HG03575 (cell line): Measurements from ENCODE around the gene CHSY3.
A peak's percentile ranks its signal among the peaks of the same experiment; 100 is the strongest.

Experiments
- ATAC-seq: cut with Tn5 transposase; IDR thresholded peaks from one replicate; pipeline ENCODE4 v1.9.1; 2021; ENCODE audit not compliant: unreplicated experiment, insufficient number of reproducible peaks, low FRiP score; ENCODE audit errors: extremely low read depth

CHSY3 gene

DNA sequence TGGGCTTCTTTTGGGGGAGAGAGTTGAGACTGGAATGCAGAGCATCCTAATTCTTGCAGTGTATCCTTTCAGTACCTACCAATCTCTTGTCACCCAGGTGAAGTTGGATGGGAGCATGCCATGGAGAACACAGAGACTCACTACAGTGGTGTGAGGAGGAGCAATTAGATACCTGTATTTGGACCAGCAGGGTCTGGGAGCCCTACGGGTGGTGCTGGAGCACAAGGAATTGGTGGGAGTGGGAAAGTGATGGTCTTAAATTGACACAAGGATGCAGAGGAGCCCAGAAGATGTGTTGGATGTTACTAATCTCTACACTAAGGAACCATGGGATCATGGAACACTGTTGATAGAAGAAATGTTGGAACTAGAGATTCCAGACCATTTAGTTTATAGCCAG lies 212.7 kb downstream of the CHSY3 start:
- no peak for ATAC-seq

DNA sequence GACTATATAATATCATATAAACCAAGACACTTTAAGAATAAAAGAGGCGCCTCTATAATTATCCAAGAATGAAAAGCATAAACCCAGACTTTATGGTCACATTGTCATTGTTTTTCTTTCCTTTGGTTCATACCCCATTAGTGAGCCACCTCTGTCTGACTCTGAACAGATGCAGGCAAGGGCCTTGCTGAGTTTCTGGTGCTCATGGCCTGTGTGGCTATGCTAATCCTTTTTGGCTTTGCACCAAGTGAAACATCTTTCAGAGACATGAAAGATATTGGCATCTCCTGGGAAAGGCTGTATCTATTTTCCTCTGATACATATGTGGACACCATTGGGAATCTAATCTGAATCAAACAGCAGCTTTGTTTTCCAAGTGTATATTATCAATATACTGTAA lies 222.5 kb downstream of the CHSY3 start:
- ATAC-seq: no peak

DNA sequence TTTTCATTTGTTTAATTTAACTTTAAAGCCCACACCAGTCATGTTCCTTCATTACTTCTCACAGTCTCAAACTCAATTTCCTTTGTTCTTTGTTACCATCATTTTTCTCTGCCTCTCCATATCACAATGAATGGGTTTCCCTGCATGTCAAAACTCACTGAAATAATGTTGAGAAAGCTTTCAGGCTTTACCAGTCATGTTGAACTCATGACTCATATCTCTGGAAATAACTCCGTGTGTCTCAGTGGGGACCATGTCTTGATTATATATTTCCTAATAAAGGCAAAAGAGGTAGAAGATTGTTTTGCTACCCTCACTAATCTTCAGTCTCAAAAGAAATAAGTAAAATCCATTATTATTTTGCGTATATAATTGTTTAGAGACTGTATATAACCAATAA lies 231.2 kb downstream of the CHSY3 start:
- no peak for ATAC-seq

DNA sequence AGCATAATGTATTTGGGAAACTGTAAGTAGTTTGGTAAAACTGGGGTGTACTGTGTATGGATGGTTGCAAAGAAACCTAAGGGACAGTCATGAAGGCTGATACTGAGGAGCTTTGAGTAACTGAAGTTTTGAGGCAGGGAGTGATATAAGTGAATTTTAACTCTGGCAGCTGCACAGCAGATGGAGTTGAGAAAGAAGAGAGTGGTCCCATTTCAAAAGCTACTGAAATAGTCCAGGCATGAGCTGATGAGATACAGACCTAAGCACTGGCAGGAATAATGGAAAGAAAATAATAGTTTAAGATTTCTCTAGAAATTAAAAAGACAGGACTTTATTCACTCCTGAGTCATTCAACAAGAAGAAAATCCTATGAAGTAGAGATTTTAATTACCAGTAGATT lies 232.0 kb downstream of the CHSY3 start:
- no peak for ATAC-seq

DNA sequence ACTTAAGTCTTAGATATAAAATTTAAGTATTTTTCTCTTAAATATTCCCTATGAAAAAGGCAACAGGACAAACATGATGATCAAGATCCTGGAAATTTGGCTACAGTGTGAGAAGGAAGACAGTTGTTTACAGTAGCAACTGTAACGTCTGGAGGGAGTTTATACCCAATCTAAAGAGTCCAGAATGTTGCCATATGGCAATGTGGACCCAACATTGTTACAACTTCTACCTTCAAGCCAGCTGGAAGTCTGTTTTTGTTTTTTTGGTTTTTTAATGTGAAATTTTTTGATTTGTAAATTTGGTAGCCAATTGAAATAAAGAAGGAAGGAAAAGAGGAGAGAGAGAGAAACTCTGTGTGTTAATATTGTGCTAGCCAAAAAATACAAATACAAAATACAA lies 233.4 kb downstream of the CHSY3 start:
- no peak for ATAC-seq

DNA sequence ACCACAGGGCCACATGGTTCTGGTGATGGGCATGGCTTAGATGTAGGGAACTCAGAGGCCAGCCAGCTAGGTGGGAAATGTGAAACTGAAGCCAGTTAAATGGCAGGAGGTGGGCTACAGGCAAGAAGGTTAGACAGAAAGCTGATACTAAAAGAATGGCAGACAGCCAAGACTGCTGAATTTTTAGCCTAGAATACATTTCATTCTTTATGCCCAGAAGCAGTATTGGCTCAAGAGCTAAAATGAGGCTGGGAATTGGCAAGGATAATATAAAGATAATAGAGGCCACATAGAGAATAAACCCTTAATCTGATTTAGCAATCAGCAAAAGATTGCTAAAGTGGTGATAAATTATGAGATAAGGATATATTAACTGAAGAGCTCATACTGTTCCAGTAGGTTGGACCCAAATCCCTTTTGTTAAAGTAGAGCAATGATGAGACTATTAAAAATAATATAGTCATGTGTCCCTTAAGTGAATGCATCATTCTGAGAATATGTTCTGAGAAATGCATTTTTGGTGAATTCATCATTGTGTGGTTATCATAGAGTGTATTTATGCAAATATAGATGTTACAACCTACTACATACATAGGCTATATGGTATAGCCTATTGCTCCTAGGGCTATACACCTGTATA lies 234.3 kb downstream of the CHSY3 start:
- no peak for ATAC-seq

DNA sequence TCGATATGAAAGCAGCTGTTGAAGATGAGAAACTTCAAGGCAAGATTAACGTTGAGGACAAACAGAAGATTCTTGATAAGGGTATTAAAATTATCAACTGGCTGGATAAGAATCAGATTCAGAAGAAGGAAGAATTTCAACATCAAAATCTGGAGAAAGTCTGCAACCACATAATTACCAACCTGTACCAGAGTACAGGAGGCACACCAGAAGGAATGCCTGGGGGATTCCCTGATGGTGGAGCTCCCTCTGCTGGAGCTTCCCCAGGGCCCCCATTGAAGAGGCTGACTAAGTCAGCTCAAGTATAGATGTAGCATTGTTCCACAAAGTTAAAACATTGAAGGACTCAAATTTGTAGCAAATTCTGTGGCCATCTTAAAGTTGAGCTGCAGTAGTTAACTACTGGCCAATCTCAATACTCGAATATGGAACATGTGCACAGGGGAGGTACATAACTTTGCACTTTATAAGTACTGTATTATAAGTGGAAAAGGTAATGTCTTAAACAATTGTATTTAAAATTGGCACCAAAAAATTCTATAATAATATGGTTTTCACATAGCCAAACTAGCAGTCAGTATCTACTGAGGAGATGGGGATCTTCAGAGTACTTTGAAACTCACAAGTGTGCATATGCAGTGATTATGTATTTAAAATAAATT lies 237.5 kb downstream of the CHSY3 start:
- ATAC-seq: peak; percentile 58

DNA sequence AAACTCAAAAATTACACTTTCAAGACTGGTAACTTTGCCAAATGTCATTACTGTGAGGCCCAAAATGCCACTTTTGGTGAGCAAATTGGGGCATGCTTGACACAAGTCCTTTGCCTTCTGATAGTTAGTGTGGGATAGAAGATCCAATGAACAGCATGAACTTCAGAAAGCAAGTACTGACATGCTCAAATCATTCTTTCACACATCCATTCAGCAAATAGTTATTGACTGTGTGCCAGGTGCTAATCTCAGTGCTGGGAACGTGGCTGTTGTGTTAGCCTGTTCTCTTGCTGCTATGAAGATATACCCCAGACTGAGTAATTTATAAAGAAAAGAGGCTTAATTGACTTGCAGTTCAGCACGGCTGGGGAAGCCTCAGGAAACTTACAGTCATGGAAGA lies 247.0 kb downstream of the CHSY3 start:
- no peak for ATAC-seq

DNA sequence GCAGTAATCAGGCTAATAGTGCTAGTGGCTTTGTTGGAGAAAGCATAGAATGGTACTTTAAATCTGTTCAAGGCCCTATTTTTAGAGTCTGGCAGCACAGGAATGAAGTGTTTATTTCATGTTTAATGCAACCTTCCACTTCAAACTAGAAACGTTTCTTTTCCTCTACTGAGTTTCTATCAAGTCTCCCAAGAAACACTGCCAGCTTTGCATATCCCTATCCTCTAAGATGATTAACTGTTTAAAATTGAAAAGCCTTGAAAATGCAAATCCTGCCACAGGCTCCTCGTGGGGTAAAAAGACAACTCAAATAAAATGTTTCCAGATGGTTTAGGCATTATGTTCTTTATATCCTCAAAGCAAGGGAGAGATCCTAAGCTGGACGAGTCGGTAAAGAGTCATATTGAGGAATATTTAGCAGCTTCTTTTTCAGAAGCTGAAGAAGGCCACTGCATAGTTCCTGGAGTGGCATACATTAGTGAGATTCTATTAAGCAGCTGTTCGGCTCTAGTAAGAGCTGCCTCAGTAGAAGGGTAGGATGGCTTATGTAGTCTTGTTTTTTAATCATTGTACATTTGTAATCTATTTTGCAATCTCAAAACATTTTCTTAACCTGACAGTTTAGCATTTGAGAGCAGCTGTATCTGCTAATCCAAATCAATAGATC lies 251.2 kb downstream of the CHSY3 start:
- ATAC-seq: no peak

DNA sequence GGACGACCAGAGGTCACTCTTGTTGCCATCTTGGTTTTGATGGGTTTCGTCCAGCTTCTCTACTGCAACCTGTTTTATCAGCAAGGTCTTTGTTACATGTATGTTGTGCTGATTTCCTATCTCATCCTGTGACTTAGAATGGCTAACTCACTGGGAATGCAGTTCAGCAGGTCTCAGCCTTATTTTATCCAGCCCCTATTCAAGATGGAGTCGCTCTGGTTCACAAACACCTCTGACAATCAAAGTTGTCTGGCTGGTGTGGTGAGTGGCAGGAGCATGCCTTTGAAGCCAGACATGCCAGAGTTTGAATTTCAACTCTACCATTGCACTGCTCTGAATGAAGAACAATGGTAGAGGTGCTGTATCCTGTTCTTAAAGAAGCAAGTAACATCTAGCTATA lies 253.8 kb downstream of the CHSY3 start:
- no peak for ATAC-seq

DNA sequence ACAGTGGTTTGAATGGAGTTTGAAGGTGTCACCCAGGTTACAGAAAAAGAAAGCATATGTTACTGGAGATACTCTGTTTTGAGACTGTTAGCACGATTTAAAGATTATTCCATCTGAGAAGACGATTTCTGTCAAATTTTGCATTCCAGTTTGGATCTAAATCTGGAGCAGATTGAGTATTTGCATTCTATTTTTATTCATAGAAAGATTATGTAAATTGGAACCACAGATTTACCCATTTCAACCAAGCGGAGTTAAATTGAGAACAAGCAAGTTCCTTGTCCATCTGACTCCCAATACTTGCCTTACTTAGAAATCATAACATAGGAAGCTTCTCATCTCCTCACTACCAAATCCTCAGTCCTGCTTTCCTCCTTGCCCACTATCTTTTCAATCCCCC lies 255.7 kb downstream of the CHSY3 start:
- ATAC-seq: no peak

DNA sequence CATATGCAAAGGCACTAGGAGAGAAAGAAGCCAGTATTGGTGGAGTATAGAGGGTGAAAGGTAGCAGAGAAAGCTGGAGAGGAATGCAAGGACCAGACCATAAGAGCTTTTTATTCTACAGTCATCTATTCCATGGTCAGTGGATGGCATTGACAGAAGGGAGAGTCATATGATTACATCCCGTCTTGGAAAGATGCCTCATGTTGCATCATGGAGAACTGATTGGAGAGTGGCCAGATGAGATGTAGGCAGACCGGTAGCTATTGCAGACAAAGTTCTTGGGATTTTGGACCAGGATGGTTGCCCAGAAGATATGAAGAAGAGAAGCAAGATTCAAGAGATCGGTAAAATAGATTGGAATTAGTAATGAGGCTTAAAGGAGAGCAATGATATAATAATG lies 260.7 kb downstream of the CHSY3 start:
- ATAC-seq: no peak

DNA sequence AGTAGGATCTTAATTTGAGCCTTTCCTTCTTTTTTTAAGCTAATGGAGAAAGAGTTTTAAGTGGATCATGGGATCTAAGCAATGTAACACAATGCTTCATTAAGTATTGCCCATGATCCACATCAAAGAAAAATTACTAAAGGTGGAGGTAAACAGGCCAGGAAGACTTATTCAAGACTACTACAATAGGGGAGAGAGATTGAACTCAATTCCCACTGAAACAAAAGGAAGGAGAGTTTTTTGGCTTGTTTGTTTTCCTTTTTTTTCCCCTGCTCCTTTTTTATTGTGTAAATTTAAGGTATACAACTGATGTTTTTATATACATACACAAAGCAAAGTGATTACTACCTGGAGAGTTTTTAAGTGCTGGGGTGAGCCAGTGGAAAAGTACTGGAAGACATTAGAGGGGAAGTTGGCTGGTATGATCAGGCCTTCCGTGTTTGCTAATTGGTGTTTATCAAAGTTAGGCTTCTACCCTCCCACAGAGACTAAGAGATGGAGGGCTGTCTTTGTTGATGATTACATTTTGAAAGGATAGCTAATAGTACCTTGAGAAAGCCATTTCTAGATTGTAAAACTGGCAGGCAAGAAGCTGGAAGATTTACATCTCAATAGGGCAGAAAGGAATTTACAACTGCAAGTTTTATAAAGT lies 262.7 kb downstream of the CHSY3 start:
- ATAC-seq: no peak

DNA sequence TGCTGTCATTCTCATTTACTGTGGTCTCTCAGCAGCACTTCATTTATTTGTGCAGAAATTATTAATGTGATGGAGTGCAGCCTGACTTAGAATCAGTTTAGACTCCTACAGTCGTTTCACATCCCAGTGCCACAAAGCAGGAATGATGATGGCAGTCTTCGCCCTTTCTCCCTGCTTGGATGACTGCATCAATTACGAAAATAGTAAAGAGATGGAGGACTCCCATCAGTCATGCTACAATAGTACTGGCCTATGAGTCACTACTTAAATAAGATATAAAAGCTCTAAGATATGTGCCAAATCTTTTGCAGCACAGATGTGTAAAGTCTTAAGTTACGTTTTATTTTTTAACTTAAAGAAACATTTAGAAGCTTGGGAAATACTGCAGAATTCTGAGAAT lies 263.9 kb downstream of the CHSY3 start:
- no peak for ATAC-seq

DNA sequence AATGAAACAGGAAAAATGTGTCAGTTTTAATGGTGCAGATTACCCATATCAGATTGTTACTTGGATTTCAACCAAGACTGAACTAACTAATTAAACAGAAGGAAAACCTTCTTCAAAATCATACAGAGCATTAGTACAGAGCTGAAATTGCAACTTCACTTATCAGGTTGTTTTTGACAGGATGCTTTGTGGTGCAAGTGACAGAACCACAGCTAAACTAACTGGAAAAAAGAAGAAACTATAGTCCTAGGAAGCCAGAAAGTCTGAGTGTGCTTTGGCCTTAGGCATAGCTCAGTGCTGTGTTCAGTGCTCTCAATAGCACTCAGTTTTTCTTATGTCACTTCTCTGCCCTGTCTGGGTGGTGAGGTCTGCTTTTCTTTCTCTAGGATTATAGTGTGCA lies 267.4 kb downstream of the CHSY3 start:
- no peak for ATAC-seq

DNA sequence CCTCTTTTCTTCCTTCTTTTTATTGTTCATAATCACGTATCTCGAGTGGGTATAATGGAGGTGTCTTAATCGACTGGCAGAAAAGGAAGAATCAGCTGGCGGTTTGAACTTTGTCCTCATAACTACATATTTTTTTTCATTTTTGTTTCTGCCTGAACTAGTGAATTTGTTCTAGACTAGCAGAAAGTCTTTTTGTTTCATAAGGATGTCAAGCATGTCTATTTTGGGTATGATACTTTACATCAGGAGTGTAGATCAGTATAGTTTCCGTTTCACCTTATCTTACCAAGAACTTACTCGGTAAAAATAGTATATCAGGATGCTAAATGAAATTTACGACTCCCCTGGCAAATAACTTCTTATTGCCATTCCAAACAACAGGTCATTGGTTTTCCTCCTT lies 278.9 kb downstream of the CHSY3 start:
- no peak for ATAC-seq

DNA sequence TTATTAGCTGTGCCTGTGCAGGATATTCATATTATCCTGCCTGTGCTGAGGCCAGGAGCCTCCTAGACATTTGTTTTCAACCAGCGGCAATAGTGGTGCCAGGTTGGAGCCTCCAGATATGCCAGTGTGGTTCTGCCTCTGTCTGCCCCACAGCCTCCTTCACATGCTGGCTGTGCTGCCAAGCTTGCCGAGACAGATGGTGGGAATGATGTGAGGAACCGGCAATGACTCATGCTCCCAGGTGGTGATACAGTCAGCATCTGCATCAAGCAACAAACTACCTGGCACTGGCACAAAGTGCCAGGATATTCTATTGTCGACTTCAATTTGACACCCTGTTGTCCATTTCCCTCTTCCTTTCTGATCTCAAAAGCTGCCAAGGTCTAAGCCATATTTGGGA lies 285.7 kb downstream of the CHSY3 start:
- ATAC-seq: no peak

DNA sequence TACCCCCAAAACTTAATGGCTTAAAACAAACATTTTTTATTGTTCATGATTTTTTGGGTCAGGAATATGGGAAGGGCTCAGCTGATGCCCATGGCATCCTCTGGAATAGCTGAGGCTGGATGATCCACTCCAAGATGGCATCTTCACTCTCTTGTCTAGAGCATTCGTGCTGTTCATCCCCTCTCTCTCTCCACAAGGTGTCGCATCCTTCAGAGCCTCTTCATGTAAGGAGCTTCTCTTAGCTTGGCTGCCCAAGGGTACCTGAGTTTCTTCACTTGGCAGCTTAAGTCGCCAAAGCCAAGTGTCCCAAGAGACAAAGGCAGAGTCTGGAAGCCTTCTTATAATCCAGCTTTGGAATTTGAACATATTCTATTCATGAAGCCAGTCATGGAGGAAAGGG lies 294.7 kb downstream of the CHSY3 start:
- no peak for ATAC-seq

DNA sequence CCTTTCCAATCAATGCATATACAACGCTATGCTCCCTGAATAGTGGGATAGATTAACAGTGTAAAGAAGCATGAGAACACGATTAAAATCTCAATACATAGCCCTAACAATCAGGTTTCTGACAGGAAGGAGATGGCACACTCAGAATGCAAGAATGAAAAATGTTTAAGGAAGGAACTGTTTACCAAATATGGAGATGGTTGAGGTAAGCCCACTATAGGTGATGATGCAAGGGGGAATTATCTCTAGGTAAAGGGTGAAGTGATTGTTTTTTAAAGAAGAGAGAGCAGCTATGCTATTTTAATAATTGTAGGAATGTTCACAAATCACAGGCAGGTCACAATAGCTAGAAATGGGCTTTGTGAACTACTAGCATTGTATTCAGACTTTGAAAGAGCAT lies 302.4 kb downstream of the CHSY3 start:
- ATAC-seq: no peak

DNA sequence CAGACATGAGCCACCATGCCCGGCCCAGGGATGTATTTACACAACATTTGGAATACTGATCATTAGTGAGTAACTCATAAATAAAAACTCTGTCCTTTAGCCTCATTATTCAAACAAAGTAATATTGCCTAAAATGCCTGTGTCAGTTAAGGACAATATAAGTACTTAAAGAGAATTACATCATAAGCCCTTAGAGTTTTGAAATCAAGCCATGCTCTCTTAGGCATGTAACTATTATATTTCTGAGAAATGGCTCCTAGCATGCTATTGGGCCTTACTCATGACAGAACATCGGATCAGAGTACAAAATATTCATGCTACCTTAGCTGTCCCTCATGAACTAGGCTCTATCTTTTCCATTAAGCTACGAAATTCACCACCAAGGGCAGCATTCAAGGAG lies 309.3 kb downstream of the CHSY3 start:
- ATAC-seq: no peak
